ENCODE measurements around the gene USP25.

The USP25 gene

DNA sequence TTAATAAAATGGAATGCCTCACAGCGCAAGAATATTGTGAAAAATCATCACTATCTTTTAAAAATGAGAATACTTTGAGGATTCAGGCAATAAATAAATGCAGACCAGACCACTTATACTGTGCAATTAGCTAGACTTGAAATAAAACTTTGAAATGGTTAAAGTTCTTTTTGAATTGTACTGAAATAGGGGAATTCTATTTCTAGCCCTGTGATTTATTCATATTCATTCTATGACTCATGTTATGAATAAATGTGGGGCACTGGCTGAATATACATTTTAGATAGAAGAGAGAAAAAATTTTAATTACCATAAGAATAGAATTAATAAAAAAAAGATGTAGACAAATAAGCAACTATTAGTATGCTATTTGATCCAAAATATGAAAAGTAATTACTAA, 16.4 kb upstream of the USP25 start:
- H2AK5ac ChIP-seq (ENCODE audit: low read depth, low read length), result no peak overlapping the region
- H4K91ac ChIP-seq (ENCODE audit: low read depth, low read length, poor library complexity), result no peak overlapping the region
- H3K27me3 ChIP-seq (ENCODE audit: control insufficient read depth in 3 of 3, insufficient read depth in 3 of 3, low read depth in 1 of 3, low read length in 3 of 3), result no peaks in the 10 kb centered on the region
- H2BK120ac ChIP-seq (ENCODE audit: low read depth, low read length), result no peak overlapping the region
- no peaks in the 10 kb centered on the region for H3K79me1 ChIP-seq (ENCODE audit: low read depth, low read length)
- no peak overlapping the region for H3K27ac ChIP-seq (replicated peaks; ENCODE audit: low read length)
- H3K14ac ChIP-seq (ENCODE audit: low read length), result no peak overlapping the region
- H3K9ac ChIP-seq (ENCODE audit: low read depth, low read length, poor library complexity), result no peak overlapping the region
- no peak for DNase-seq (ENCODE audit: low spot score)
- no peak overlapping the region for H3K4me3 ChIP-seq (ENCODE audit: low read length in 2 of 2)
- no peak overlapping the region for H2BK15ac ChIP-seq (ENCODE audit: low read length)
- no peaks in the 10 kb centered on the region for H3K9me3 ChIP-seq (replicated peaks in 1 of 2; ENCODE audit: control insufficient read depth in 2 of 2, insufficient read depth in 1 of 2, low read depth in 1 of 2, low read length in 2 of 2)
- no peaks in the 10 kb centered on the region for H3K36me3 ChIP-seq (replicated peaks in 1 of 2; ENCODE audit: control insufficient read depth in 2 of 2, insufficient read depth in 2 of 2, low read length in 2 of 2)
- H4K8ac ChIP-seq (ENCODE audit: low read depth, low read length), result no peak overlapping the region
- no peak overlapping the region for H3K18ac ChIP-seq (ENCODE audit: low read length)
- no peak overlapping the region for H2BK5ac ChIP-seq (ENCODE audit: low read length)
- no peaks in the 10 kb centered on the region for H3K4me1 ChIP-seq (ENCODE audit: control insufficient read depth in 2 of 2, insufficient read depth in 1 of 2, low read depth in 1 of 2, low read length in 2 of 2)
- no CpG with 5 or more reads among the region's 1 CpG for WGBS, 2 donors (ENCODE audit: extremely low coverage in 2 of 2, insufficient read length in 2 of 2, insufficient replicate concordance in 1 of 2)
- no peak overlapping the region for H3K23ac ChIP-seq (ENCODE audit: low read depth, low read length, poor library complexity)
- no peak overlapping the region for H2BK12ac ChIP-seq (ENCODE audit: low read length)
- no peak overlapping the region for H3K4ac ChIP-seq (ENCODE audit: low read length)
- H2AFZ ChIP-seq (ENCODE audit: low read length), result no peak overlapping the region
- H3K4me2 ChIP-seq (ENCODE audit: insufficient read depth, low read length, poor library complexity, severe bottlenecking), result no peak overlapping the region

DNA sequence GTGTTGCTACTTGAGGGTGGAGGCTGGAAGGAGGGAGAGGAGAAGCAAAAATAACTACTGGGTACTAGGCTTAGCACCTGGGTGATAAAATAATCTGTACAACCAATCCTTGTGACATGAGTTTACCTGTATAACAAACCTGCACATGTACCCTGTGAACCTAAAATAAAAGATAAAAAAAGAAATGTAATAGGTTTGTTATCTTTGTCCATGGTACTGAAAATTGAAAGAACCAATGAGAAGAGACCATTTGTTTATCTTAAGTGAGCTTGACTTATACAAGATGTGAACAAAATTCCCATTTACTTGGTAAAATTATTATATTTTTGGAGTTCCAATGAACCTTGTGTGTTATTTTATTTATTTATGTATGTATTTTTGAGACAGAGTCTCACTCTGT, 11.1 kb upstream of the USP25 start:
- Histone ChIP-seq H2AFZ (ENCODE audit: low read length) (no peak overlapping the region), H2BK12ac (ENCODE audit: low read length) (no peak overlapping the region), H3K18ac (ENCODE audit: low read length) (no peak overlapping the region), H2AK5ac (ENCODE audit: low read depth, low read length) (no peak overlapping the region), H3K4me2 (ENCODE audit: insufficient read depth, low read length, poor library complexity, severe bottlenecking) (no peak overlapping the region), H3K27ac (replicated peaks; ENCODE audit: low read length) (no peak overlapping the region), H3K36me3 (replicated peaks in 1 of 2; ENCODE audit: control insufficient read depth in 2 of 2, insufficient read depth in 2 of 2, low read length in 2 of 2) (no peaks in the 10 kb centered on the region), H2BK15ac (ENCODE audit: low read length) (no peak overlapping the region), H3K9ac (ENCODE audit: low read depth, low read length, poor library complexity) (no peak overlapping the region), H2BK120ac (ENCODE audit: low read depth, low read length) (no peak overlapping the region), H3K4ac (ENCODE audit: low read length) (no peak overlapping the region), H3K14ac (ENCODE audit: low read length) (no peak overlapping the region), H3K27me3 (ENCODE audit: control insufficient read depth in 3 of 3, insufficient read depth in 3 of 3, low read depth in 1 of 3, low read length in 3 of 3) (no peaks in the 10 kb centered on the region), H3K4me1 (ENCODE audit: control insufficient read depth in 2 of 2, insufficient read depth in 1 of 2, low read depth in 1 of 2, low read length in 2 of 2) (no peaks in the 10 kb centered on the region), H4K8ac (ENCODE audit: low read depth, low read length) (no peak overlapping the region), H3K79me1 (ENCODE audit: low read depth, low read length) (no peaks in the 10 kb centered on the region), H2BK5ac (ENCODE audit: low read length) (no peak overlapping the region), H3K9me3 (replicated peaks in 1 of 2; ENCODE audit: control insufficient read depth in 2 of 2, insufficient read depth in 1 of 2, low read depth in 1 of 2, low read length in 2 of 2) (no peaks in the 10 kb centered on the region), H3K4me3 (ENCODE audit: low read length in 2 of 2) (no peak overlapping the region), H3K23ac (ENCODE audit: low read depth, low read length, poor library complexity) (no peak overlapping the region), H4K91ac (ENCODE audit: low read depth, low read length, poor library complexity) (no peak overlapping the region)
- no peak for DNase-seq (ENCODE audit: low spot score)

DNA sequence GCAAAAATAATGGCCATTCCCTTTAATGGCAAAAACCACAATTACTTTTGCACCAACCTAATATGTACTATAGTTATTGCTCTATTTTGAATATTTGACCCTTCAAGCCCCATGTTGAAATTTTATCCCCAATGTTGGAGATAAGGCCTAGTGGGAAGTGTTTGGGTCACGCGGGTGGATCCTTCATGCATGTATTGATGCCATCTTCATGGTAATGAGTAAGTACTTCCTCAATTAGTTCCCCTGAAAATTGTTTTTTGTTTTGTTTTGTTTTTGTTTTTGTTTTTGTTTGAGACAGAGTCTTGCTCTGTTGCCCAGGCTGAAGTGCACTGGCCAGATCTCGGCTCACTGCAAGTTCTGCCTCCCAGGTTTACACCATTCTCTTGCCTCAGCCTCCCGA, 9.8 kb upstream of the USP25 start:
- Histone ChIP-seq H3K27me3 (ENCODE audit: control insufficient read depth in 3 of 3, insufficient read depth in 3 of 3, low read depth in 1 of 3, low read length in 3 of 3) (peaks cover 0 to 9% (median 0%) of the 10 kb centered on the region in 3 experiments), H2BK12ac (ENCODE audit: low read length) (no peak overlapping the region), H3K4me1 (ENCODE audit: control insufficient read depth in 2 of 2, insufficient read depth in 1 of 2, low read depth in 1 of 2, low read length in 2 of 2) (no peaks in the 10 kb centered on the region), H4K91ac (ENCODE audit: low read depth, low read length, poor library complexity) (no peak overlapping the region), H2BK120ac (ENCODE audit: low read depth, low read length) (no peak overlapping the region), H2AK5ac (ENCODE audit: low read depth, low read length) (no peak overlapping the region), H4K8ac (ENCODE audit: low read depth, low read length) (no peak overlapping the region), H2BK5ac (ENCODE audit: low read length) (no peak overlapping the region), H3K36me3 (replicated peaks in 1 of 2; ENCODE audit: control insufficient read depth in 2 of 2, insufficient read depth in 2 of 2, low read length in 2 of 2) (no peaks in the 10 kb centered on the region), H3K27ac (replicated peaks; ENCODE audit: low read length) (no peak overlapping the region), H3K9me3 (replicated peaks in 1 of 2; ENCODE audit: control insufficient read depth in 2 of 2, insufficient read depth in 1 of 2, low read depth in 1 of 2, low read length in 2 of 2) (no peaks in the 10 kb centered on the region), H3K23ac (ENCODE audit: low read depth, low read length, poor library complexity) (no peak overlapping the region), H3K14ac (ENCODE audit: low read length) (no peak overlapping the region), H3K79me1 (ENCODE audit: low read depth, low read length) (no peaks in the 10 kb centered on the region), H3K4me2 (ENCODE audit: insufficient read depth, low read length, poor library complexity, severe bottlenecking) (no peak overlapping the region), H2BK15ac (ENCODE audit: low read length) (no peak overlapping the region), H3K4me3 (ENCODE audit: low read length in 2 of 2) (no peak overlapping the region), H3K18ac (ENCODE audit: low read length) (no peak overlapping the region), H3K9ac (ENCODE audit: low read depth, low read length, poor library complexity) (no peak overlapping the region), H2AFZ (ENCODE audit: low read length) (no peak overlapping the region), H3K4ac (ENCODE audit: low read length) (no peak overlapping the region)
- no peak for DNase-seq (ENCODE audit: low spot score)
- no CpG with 5 or more reads among the region's 4 CpGs for WGBS, 2 donors (ENCODE audit: extremely low coverage in 2 of 2, insufficient read length in 2 of 2, insufficient replicate concordance in 1 of 2)

DNA sequence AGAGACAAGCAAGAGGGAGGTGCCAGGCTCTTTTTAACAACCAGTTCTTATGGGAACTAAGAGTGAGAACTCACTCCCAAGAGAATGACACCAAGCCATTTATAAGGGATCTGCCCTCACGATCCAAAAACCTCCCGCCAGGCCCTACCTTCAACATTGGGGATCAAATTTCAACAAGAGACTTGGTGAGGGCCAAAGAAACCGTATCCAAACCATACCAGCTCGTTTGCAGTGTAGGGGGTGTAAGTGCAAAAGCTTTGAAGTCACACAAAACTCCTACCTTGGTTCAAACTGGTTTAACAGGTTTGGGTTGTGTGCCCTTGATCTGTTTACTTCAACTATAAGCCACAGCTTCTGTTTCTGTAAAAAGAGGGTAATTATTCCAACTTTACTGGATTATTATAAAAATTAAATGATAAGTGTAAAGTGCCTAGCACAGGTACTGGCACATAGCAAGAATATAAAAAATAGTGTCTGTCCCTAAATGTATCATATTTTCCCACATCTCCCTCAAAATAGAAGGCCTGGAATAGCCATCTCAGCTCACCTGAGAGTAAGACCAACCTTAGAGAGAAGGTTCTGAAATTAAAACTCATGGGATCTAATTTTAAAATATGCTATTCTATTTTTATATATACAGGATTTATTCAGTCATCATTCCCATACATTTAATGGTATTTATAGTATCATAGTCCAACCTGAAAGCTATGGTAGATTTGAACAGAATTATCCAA, 7.0 kb upstream of the USP25 start:
- Histone ChIP-seq H3K27me3 (ENCODE audit: control insufficient read depth in 3 of 3, insufficient read depth in 3 of 3, low read depth in 1 of 3, low read length in 3 of 3) (peaks cover 0 to 35% (median 0%) of the 10 kb centered on the region in 3 experiments), H2BK5ac (ENCODE audit: low read length) (no peak overlapping the region), H3K4me2 (ENCODE audit: insufficient read depth, low read length, poor library complexity, severe bottlenecking) (no peak overlapping the region), H2BK12ac (ENCODE audit: low read length) (no peak overlapping the region), H3K79me1 (ENCODE audit: low read depth, low read length) (no peaks in the 10 kb centered on the region), H2AK5ac (ENCODE audit: low read depth, low read length) (no peak overlapping the region), H3K9me3 (replicated peaks in 1 of 2; ENCODE audit: control insufficient read depth in 2 of 2, insufficient read depth in 1 of 2, low read depth in 1 of 2, low read length in 2 of 2) (no peaks in the 10 kb centered on the region), H3K4me1 (ENCODE audit: control insufficient read depth in 2 of 2, insufficient read depth in 1 of 2, low read depth in 1 of 2, low read length in 2 of 2) (no peaks in the 10 kb centered on the region), H2BK15ac (ENCODE audit: low read length) (no peak overlapping the region), H3K9ac (ENCODE audit: low read depth, low read length, poor library complexity) (no peak overlapping the region), H3K36me3 (replicated peaks in 1 of 2; ENCODE audit: control insufficient read depth in 2 of 2, insufficient read depth in 2 of 2, low read length in 2 of 2) (no peaks in the 10 kb centered on the region), H3K27ac (replicated peaks; ENCODE audit: low read length) (no peak overlapping the region), H3K23ac (ENCODE audit: low read depth, low read length, poor library complexity) (no peak overlapping the region), H2BK120ac (ENCODE audit: low read depth, low read length) (no peak overlapping the region), H3K4ac (ENCODE audit: low read length) (no peak overlapping the region), H2AFZ (ENCODE audit: low read length) (no peak overlapping the region), H3K18ac (ENCODE audit: low read length) (no peak overlapping the region), H3K14ac (ENCODE audit: low read length) (no peak overlapping the region), H4K91ac (ENCODE audit: low read depth, low read length, poor library complexity) (no peak overlapping the region), H3K4me3 (ENCODE audit: low read length in 2 of 2) (no peak overlapping the region), H4K8ac (ENCODE audit: low read depth, low read length) (no peak overlapping the region)
- no peak for DNase-seq (ENCODE audit: low spot score)
- no CpG with 5 or more reads among the region's 4 CpGs for WGBS, 2 donors (ENCODE audit: extremely low coverage in 2 of 2, insufficient read length in 2 of 2, insufficient replicate concordance in 1 of 2)
